Fibroblast of lung (primary cell): ENCODE results near the gene SPACDR.

Source experiments
- CTCF ChIP-seq, 2 donors: IDR thresholded peaks in 1 of 2; conservative IDR thresholded peaks in 1 of 2; 1 replicate in 1 of 2; 2 replicates in 1 of 2; pipeline ENCODE4 v1.5.1; 2011 to 2012; ENCODE audit warnings: low read length in 2 of 2, control low read depth in 1 of 2, inconsistent platforms in 1 of 2, low read depth in 1 of 2, mild to moderate bottlenecking in 1 of 2
- EZH2 ChIP-seq: IDR thresholded peaks from 2 replicates; pipeline ENCODE4 v1.5.1; 2012; ENCODE audit warnings: low read length, control low read depth, mild to moderate bottlenecking; ENCODE audit errors: missing control alignments

GRCh38 chr7:100486111-100486636 lies 22.1 kb upstream of the SPACDR start:
- TF ChIP-seq CTCF (conservative IDR thresholded peaks at IDR 0.05 in 1 of 2, IDR thresholded peaks at IDR 0.05 in 1 of 2; ENCODE audit: low read depth in 1 of 2, low read length in 2 of 2) (no peak), EZH2 (no peak)
